Nephron (organoid): Measurements from ENCODE around the gene PIGU.

ENCODE experiments used
- H3K27ac Mint-ChIP-seq, 3 experiments: 2 replicates each; pipeline ENCODE4 v1.8.0; 2020; ENCODE audit warnings: mixed read lengths in 3 of 3, mild to moderate bottlenecking in 2 of 3, moderate library complexity in 1 of 3
- H3K27me3 Mint-ChIP-seq: 2 replicates; pipeline ENCODE4 v1.8.0; 2021; ENCODE audit warnings: low read depth, mild to moderate bottlenecking, moderate library complexity, mixed read lengths
- H3K36me3 Mint-ChIP-seq: 2 replicates; pipeline ENCODE4 v1.8.0; 2020; ENCODE audit warnings: low read depth, mixed read lengths
- H3K4me1 Mint-ChIP-seq: 2 replicates; pipeline ENCODE4 v1.8.0; 2020; ENCODE audit warnings: mixed read lengths
- H3K4me3 Mint-ChIP-seq, 3 experiments: 2 replicates each; pipeline ENCODE4 v1.8.0; 2020; ENCODE audit warnings: mild to moderate bottlenecking in 3 of 3, mixed read lengths in 3 of 3, moderate library complexity in 2 of 3
- H3K9me3 Mint-ChIP-seq: 2 replicates; pipeline ENCODE4 v1.8.0; 2020; ENCODE audit warnings: mixed read lengths
- TF ChIP-seq, protein P1 (sequence below), 3 experiments: fragments of 200-600 bp; sonication (generic); IDR thresholded peaks; one replicate each; pipeline ENCODE4 v1.5.0; 2021; ENCODE audit warnings: antibody characterized with exemption in 3 of 3; ENCODE audit not compliant: unreplicated experiment in 3 of 3

The PIGU gene

DNA sequence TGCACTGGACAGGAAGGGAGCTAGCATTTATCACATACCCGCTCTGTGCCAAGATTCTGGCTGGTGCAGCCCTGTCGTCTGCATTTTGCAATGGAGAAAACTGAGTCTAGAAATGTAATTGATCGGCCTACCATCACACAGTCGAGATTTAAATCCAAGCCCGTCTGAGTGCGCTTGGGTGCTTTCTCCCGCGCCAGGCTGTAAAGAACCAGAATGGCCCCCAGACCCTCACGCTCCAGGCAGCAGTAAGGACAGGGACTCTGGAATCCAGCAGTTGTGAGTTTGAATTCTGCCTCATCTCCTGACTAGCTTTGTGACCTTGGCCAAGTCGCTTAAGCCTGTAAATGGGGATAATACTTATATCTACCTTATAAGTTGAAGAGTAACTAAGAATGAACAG is 149.9 kb downstream of the PIGU start:
- Mint-ChIP-seq H3K9me3 (no peaks in the 10 kb centered on the region), H3K27me3 (no peaks in the 10 kb centered on the region), H3K27ac (peak overlapping the region; percentile 83 to 95 (median 93)), H3K4me3 (no peak overlapping the region), H3K36me3 (peaks cover 52% of the 10 kb centered on the region), H3K4me1 (peaks cover 46% of the 10 kb centered on the region)
- TF ChIP-seq, protein P1, sequence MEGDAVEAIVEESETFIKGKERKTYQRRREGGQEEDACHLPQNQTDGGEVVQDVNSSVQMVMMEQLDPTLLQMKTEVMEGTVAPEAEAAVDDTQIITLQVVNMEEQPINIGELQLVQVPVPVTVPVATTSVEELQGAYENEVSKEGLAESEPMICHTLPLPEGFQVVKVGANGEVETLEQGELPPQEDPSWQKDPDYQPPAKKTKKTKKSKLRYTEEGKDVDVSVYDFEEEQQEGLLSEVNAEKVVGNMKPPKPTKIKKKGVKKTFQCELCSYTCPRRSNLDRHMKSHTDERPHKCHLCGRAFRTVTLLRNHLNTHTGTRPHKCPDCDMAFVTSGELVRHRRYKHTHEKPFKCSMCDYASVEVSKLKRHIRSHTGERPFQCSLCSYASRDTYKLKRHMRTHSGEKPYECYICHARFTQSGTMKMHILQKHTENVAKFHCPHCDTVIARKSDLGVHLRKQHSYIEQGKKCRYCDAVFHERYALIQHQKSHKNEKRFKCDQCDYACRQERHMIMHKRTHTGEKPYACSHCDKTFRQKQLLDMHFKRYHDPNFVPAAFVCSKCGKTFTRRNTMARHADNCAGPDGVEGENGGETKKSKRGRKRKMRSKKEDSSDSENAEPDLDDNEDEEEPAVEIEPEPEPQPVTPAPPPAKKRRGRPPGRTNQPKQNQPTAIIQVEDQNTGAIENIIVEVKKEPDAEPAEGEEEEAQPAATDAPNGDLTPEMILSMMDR (IDR thresholded peaks at IDR 0.05; ENCODE audit: unreplicated experiment in 3 of 3) = no peak

DNA sequence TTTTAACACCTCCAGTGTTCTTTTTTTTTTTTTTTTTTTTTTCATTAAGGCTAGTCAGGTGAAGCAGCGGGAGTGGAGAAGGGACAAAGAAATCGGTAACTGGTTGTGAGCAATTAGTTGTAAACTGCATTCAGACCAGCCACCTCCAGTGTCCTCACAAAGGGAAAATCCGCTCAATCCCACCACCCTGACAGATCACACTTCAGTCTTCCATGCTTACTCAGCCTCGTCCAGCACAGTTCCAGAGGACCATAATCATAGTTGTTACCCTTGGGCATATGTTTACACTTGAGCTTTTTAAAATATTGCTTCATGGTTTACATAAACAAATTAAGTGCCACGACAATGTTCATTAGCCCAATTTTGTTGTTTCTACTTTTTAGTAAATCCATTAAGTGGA is 150.4 kb downstream of the PIGU start:
- H3K4me3 Mint-ChIP-seq = peak overlapping the region; percentile 2 to 21 (median 9)
- H3K27me3 Mint-ChIP-seq = no peaks in the 10 kb centered on the region
- peaks cover 48% of the 10 kb centered on the region for H3K4me1 Mint-ChIP-seq
- peaks cover 49% of the 10 kb centered on the region for H3K36me3 Mint-ChIP-seq
- H3K9me3 Mint-ChIP-seq = no peaks in the 10 kb centered on the region
- H3K27ac Mint-ChIP-seq = peak overlapping the region; percentile 83 to 95 (median 93)
- TF ChIP-seq, protein P1 (IDR thresholded peaks at IDR 0.05; ENCODE audit: unreplicated experiment in 3 of 3) = no peak

DNA sequence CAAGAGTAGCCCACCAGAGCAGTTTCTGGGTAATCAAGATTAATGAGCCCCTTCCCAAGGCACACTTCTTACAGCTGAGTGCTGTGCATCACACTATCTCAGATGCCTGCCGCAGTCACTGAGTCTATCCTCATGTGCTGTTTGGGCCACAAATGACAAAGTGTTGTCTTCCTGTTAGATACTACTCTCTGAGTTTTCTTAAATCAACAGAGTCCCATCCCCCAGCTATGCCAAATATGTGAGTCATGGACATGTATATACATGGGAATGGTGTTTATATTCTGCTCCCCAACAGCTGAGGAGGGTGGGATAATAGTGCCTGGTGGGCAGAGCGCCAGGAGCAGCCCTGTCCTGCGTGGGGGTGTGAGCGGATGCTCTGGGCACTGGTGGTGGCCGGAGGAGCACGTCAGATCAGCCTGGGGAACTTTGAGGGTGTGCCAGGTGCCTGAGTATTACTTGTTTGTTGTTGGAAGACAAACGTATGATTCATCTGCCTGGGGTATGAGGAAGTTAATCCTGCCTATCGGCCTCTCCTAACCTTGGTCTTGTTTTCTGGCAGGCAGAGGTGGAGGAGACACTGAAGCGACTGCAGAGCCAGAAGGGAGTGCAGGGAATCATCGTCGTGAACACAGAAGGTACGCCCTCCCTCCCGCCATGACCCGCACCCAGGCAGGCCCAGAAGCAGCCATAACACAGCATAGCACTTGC is 151.0 kb downstream of the PIGU start:
- peaks cover 48% of the 10 kb centered on the region for H3K4me1 Mint-ChIP-seq
- H3K27me3 Mint-ChIP-seq = no peaks in the 10 kb centered on the region
- no peaks in the 10 kb centered on the region for H3K9me3 Mint-ChIP-seq
- peaks cover 43% of the 10 kb centered on the region for H3K36me3 Mint-ChIP-seq
- peak overlapping the region; percentile 83 to 95 (median 93) for H3K27ac Mint-ChIP-seq
- TF ChIP-seq, protein P1 (IDR thresholded peaks at IDR 0.05; ENCODE audit: unreplicated experiment in 3 of 3) = no peak
- peak overlapping the region; percentile 46 to 73 (median 66) for H3K4me3 Mint-ChIP-seq

DNA sequence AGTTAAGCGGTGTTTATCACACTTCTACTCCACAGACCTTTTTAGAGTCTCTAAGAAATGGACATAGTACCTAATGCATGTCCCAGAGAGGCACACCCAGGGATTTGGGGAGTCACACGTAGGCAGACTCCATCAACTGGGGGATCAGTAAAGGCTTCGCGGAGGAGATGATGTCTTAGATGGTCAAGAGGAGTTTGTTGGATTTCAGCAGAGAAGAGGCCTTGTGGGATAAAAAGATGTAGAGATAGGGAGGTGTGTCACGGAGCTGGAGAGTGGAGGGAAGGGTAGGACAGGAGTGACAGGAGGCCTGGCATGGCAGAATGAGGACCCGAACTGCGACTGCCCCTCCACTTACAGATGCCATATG is 151.6 kb downstream of the PIGU start:
- Mint-ChIP-seq H3K27ac (peak overlapping the region; percentile 83 to 95 (median 93)), H3K9me3 (no peaks in the 10 kb centered on the region), H3K4me1 (peaks cover 48% of the 10 kb centered on the region), H3K4me3 (peak overlapping the region in 1 of 3 experiments; percentile 66), H3K27me3 (no peaks in the 10 kb centered on the region), H3K36me3 (peaks cover 38% of the 10 kb centered on the region)
- TF ChIP-seq, protein P1 (IDR thresholded peaks at IDR 0.05; ENCODE audit: unreplicated experiment in 3 of 3) = no peak

GRCh38 chr20:34524426-34524825 is 152.5 kb downstream of the PIGU start:
- Mint-ChIP-seq H3K27me3 (no peaks in the 10 kb centered on the region), H3K36me3 (peaks cover 39% of the 10 kb centered on the region), H3K4me1 (peaks cover 48% of the 10 kb centered on the region), H3K27ac (peak overlapping the region in 2 of 3 experiments; percentile 50 to 61), H3K9me3 (no peaks in the 10 kb centered on the region), H3K4me3 (no peak overlapping the region)
- TF ChIP-seq, protein P1 (IDR thresholded peaks at IDR 0.05; ENCODE audit: unreplicated experiment in 3 of 3) = no peak
